Right renal pelvis (tissue), 4 donors: ENCODE data around the gene DRAXIN. TPM values are rescaled to one million over a fixed set of nuclear protein-coding genes. Genes with fewer than 3 reads are reported as not detected.

Source experiments
- DNase-seq, 4 donors: peaks; one replicate each; pipeline ENCODE4 v3.0.0-alpha.2; 2013; ENCODE audit warnings: low read depth in 4 of 4, low spot score in 3 of 4, missing footprints in 1 of 4
- polyA plus RNA-seq, 4 donors: library from polyadenylated mRNA; unstranded; fragments of 120-200 nt; gene quantifications; one replicate each; pipeline ENCODE4 v1.2.1, GENCODE V29; 2013; ENCODE audit not compliant: insufficient read length in 4 of 4

DRAXIN gene
- polyA plus RNA-seq, 4 donors, result 1.00 to 1.3 (median 1.1) TPM

GRCh38 chr1:11706292-11706691 lies 14.8 kb downstream of the DRAXIN start:
- no peak for DNase-seq

- DNase-seq, result no peak
These were observed 16.2 kb downstream of the DRAXIN start for GRCh38 chr1:11707621-11708276.

- no peak for DNase-seq
These were observed 17.2 kb downstream of the DRAXIN start for GRCh38 chr1:11708554-11709350.

- no peak for DNase-seq
These were observed 20.0 kb downstream of the DRAXIN start for GRCh38 chr1:11711490-11711889.

GRCh38 chr1:11712285-11712684 lies 20.8 kb downstream of the DRAXIN start:
- DNase-seq, result no peak

GRCh38 chr1:11713095-11713494 lies 21.6 kb downstream of the DRAXIN start:
- no peak for DNase-seq

GRCh38 chr1:11714831-11715575 lies 23.5 kb downstream of the DRAXIN start:
- no peak for DNase-seq

- DNase-seq, result no peak
These were observed 28.0 kb downstream of the DRAXIN start for GRCh38 chr1:11719313-11720032.

- DNase-seq, result no peak
These were observed 28.5 kb downstream of the DRAXIN start for GRCh38 chr1:11720033-11720376.

GRCh38 chr1:11720525-11720924 lies 29.0 kb downstream of the DRAXIN start:
- no peak for DNase-seq

- DNase-seq, result no peak
These were observed 29.8 kb downstream of the DRAXIN start for GRCh38 chr1:11721311-11721710.

GRCh38 chr1:11722538-11722937 lies 31.0 kb downstream of the DRAXIN start:
- no peak for DNase-seq

GRCh38 chr1:11725616-11726015 lies 34.1 kb downstream of the DRAXIN start:
- DNase-seq, result no peak

GRCh38 chr1:11727119-11727518 lies 35.6 kb downstream of the DRAXIN start:
- DNase-seq, result no peak

GRCh38 chr1:11728126-11728806 lies 36.8 kb downstream of the DRAXIN start:
- no peak for DNase-seq

- DNase-seq, result no peak
These were observed 37.6 kb downstream of the DRAXIN start for GRCh38 chr1:11729155-11729497.

- DNase-seq, result no peak
These were observed 38.3 kb downstream of the DRAXIN start for GRCh38 chr1:11729498-11730428.

GRCh38 chr1:11730429-11730891 lies 39.0 kb downstream of the DRAXIN start:
- no peak for DNase-seq

- DNase-seq, result no peak
These were observed 40.3 kb downstream of the DRAXIN start for GRCh38 chr1:11731691-11732283.
